Hematopoietic multipotent progenitor cell treated with erythropoietin and hydrocortisone succinate and interleukin-3 and kit ligand, for 17 days (in vitro differentiated cells): Measurements from ENCODE around the gene TIAM2.

Experiments used
- DNase-seq: peaks from one replicate; pipeline ENCODE4 v3.0.0-alpha.2; 2015; ENCODE audit warnings: low spot score

TIAM2 gene

GRCh38 chr6:155061381-155061780 lies 66.3 kb downstream of the TIAM2 start:
- DNase-seq = no peak

DNA sequence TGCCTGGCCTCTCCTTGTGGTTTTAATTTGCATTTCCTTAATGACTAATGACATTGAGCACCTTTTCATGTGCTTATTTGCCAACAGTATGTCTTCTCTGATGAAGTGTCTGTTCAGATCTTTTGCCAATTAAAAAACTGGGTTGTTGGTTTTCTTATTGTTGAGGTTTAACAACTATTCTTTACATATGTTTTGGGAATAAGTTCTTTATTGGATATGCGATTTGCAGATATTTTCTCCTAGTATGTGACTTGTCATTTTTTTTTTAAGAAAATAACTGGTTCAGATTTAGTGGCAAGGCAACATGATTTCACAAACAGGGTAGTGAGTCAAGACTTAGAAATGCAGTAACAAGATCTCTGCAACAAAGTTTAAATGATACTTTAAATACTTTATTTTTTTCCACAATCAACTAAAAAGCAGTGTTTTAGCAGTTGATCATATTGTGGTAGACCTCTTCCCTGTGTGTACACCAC lies 67.8 kb downstream of the TIAM2 start:
- no peak for DNase-seq

DNA sequence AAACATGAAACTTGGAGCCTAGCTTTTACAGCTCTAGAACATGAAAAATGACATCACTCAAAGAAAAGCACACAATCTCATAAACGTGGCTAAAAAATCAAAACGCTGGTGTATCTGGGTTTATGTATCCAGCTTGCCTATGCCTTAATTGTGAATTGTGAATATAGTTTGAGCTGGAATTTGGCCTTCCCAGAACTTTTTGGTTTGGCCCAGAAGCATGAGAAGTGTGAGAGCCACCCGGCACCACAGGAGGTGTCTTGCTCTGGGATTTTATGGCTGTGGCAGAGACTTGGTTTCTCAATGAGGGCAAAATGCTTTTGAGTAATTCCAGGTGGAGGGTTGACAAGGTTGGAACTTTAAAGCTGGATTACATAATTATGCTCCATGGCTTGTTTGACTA lies 69.2 kb downstream of the TIAM2 start:
- DNase-seq = no peak

GRCh38 chr6:155066361-155066760 lies 71.2 kb downstream of the TIAM2 start:
- DNase-seq = no peak

GRCh38 chr6:155066921-155067680 lies 72.0 kb downstream of the TIAM2 start:
- DNase-seq = no peak

DNA sequence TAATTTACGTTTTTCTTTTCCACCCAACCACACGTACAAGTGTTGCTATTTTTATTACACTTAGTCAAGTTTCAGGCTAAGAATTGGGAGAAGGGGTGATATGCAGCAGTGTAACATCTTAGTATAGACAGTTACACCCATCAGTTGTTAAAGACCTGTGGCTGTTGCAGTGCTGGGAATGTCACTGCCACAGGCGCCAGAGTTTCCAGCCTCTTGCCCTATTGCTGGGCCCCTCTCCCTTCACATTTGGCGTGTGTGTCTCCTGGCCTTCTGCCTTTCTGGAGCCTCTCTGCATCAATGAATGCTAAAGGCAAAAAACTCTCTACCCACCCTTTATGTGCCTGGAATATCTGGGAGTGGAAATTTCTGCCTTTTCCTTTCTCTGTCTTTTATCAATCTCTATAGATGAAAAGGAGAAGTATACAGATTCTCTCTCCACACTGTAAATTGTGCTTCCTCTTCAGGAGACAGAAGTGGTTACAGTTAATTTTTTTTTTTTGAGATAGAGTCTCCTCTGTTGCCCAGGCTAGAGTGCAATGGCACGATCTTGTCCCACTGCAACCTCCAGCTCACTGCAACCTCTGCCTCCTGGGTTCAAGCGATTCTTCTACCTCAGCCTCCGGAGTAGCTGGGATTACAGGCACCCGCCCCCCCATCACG lies 73.0 kb downstream of the TIAM2 start:
- DNase-seq = no peak

DNA sequence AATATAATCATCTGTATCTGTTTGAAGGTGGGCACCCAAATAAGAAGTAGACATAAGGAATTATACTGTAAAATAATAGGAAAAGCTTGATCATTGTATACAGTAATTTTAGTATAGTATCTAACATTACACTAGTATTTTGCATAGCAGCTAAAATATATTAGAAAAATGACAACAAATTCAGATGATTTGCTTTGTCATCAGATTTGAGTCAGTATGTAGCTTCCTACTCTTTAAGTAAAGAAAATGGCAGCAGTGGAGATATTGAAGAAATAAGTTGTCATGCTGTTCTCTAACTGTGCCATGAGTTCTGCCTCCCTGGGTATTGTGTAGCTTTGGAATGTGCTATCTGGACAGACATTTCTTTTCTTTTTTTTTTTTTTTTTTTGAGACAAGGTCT lies 74.4 kb downstream of the TIAM2 start:
- DNase-seq = no peak

- no peak for DNase-seq
These were observed 81.0 kb downstream of the TIAM2 start for GRCh38 chr6:155075930-155076695.

GRCh38 chr6:155077331-155077730 lies 82.2 kb downstream of the TIAM2 start:
- no peak for DNase-seq

DNA sequence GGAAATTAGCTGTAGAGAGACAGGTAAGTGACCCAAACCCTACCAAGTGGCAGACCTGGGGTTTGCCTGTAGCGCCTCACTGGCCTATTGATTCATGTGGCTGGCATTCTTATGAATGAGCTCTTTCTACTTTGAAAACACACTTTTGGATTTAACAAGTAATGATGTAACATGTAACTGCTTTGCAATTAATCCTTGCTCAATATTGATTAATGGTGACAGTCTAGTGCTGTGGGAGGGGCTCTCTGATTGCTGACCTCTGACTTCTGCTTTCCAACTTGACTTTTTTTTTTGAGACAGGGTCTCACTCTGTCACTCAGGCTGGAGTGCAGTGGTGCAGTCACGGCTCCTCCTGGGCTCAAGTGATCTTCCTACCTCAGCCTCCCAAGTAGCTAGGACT lies 82.7 kb downstream of the TIAM2 start:
- no peak for DNase-seq

GRCh38 chr6:155078331-155078745 lies 83.2 kb downstream of the TIAM2 start:
- no peak for DNase-seq

GRCh38 chr6:155079985-155080452 lies 84.9 kb downstream of the TIAM2 start:
- no peak for DNase-seq

DNA sequence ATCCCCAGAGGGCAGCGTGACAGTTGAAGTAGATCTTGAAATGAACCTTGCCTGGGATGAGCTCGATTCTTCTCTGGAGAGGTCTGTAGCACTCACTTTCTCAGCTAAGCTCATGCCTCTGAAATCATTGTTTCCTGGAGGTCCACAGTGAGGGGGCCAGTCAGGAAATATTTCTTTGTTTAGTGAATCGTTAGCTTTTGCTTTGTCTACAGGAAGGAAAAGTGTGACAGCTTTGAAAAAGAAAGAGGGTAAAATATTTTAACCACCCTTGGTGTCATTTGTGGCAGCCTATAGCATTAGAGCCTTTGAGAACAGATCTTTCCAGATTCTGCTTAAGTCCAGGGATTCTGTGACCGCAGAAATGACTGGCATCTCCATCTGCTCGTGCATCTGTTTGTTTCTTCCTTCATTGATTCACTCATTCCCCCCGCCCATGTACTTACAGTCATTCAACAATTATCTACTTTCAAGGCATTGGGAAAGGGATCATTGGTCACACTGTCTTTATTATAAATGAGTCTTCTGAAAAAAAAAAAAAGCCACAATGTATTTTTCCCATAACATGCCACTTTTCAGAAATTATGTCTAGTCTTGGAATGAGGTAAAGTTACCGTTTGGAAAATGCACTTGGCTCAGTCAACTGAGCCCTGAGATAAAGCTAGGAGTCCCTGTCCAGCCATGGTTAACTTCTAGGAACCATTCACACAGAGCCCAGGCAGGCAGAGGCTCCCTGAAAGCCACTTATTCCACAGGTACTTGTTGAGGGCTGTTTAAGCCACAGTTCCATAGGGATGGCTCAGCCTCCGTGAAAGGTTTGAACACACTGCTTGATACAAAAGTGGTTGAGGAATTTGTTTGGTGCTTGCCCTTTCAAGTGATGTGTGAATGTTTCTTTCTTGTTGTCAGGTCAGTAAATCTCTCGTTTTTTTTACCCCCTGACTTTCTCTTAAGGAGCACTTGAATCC lies 86.0 kb downstream of the TIAM2 start:
- DNase-seq = no peak

DNA sequence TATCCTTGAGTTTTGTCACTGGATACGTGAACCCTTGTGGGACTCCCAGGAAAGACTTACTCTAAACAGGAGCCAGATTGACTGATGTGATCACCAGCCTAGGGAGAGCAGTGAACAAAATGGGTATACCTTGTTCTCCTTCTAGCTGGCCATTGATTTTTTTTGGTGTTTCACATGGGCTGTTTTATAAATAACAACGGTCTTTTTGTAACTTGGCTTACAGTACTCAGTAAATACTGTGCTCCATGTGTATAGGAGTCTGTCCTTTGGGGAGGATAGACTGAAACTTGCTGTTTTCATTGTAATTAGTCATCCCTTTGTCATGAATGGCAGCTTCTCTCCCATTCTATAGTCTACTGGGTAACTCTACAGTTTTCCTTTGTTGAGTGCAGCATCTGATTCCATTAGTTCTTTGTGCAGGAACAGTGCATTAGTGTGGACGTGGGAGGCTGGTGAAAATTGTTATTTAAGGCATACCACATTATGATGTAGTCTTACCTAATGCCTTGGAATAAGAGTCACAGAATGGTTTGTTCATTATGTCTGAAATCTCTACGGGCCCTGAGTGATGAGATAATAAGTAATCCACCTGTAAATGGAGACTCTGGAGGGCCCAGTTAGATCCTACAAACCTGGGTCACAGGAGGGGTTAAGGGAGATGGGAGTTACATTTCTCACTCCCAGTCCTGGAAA lies 89.5 kb downstream of the TIAM2 start:
- DNase-seq = no peak

GRCh38 chr6:155085582-155086257 lies 90.6 kb downstream of the TIAM2 start:
- no peak for DNase-seq

DNA sequence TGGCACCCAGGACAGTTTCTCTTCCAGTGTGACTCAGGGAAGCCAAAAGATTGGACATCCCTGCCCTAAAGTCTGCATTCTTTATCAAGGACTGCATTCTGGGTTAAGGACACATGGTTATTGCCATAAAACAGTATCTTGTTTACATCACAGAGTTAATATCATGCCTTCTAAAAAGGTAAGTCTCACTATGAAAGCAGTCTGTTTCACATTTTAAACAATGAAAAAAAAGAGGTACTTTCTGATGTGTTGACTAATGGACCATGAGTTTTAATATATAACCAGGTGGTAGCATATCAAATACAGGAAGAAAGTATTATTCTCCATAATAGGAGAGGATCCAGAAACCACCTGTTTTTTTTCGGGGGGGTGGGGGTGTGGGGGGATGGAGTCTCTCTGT lies 93.7 kb downstream of the TIAM2 start:
- no peak for DNase-seq

GRCh38 chr6:155089746-155090145 lies 94.6 kb downstream of the TIAM2 start:
- no peak for DNase-seq

- DNase-seq = no peak
These were observed 95.1 kb downstream of the TIAM2 start for GRCh38 chr6:155090166-155090565.

DNA sequence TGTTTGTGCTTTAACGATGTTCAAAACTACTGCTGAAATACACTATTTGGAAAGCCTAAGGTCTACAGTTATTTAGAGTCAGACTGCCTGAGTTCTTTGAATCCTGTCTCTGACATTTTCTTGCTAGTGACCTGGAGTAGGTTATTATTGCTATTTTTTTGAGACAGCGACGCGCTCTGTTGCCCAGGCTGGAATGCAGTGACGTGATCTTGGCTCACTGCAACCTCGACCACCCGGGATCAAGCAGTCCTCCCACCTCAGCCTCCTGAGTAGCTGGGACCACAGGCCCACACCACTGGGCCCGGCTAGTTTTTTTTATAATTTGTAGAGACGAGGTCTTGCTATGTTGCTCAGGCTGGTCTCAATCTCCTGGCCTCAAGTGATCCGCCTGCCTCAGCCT lies 96.6 kb downstream of the TIAM2 start:
- DNase-seq = no peak

DNA sequence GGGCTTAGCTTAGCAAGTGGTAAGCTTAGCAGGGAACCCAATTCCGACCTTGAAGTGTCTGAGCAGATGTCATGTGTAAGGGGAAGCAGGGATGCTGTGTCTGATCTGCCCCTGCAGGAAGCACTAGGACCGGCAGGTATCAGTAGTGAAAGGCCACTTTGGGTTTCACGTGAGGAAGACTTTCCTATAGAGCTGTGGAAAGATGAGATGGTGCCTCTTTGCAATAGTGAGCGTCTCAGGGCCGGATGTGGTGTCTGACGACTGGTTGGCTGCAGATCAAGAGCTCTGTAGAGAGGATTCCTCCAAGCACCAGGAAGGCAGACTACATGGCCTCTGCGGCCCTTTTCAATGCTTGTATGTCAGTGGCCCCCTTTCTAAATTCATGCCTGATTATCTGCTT lies 98.3 kb downstream of the TIAM2 start:
- no peak for DNase-seq
